ENCODE results near the gene TGFA.

- TF ChIP-seq CTCF (conservative IDR thresholded peaks at IDR 0.05; ENCODE audit: low read depth in 2 of 2) (no peak), EZH2phosphoT487 (IDR thresholded peaks at IDR 0.05; ENCODE audit: unreplicated experiment) (no peak), EZH2 (IDR thresholded peaks at IDR 0.05; ENCODE audit: low read depth, unreplicated experiment) (no peak), POLR2AphosphoS5 (IDR thresholded peaks at IDR 0.05; ENCODE audit: low read depth) (no peak), REST (IDR thresholded peaks at IDR 0.05; ENCODE audit: unreplicated experiment) (no peak), STAT1 (IDR thresholded peaks at IDR 0.05; ENCODE audit: unreplicated experiment) (no peak), ZNF462 (CRISPR knock-in tag; IDR thresholded peaks at IDR 0.05) (no peak), NANOG (IDR thresholded peaks at IDR 0.05; ENCODE audit: borderline replicate concordance) (no peak)
- TF ChIP-seq, protein P1, sequence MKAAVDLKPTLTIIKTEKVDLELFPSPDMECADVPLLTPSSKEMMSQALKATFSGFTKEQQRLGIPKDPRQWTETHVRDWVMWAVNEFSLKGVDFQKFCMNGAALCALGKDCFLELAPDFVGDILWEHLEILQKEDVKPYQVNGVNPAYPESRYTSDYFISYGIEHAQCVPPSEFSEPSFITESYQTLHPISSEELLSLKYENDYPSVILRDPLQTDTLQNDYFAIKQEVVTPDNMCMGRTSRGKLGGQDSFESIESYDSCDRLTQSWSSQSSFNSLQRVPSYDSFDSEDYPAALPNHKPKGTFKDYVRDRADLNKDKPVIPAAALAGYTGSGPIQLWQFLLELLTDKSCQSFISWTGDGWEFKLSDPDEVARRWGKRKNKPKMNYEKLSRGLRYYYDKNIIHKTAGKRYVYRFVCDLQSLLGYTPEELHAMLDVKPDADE (IDR thresholded peaks at IDR 0.05), result no peak
Measured at GRCh38 chr2:70458661-70459060, 95.0 kb downstream of the TGFA start.
